ENCODE data around the gene ZBTB20.

ZBTB20 gene

GRCh38 chr3:114351123-114351821 is 795.8 kb downstream of the ZBTB20 start:
- DNase-seq, result no peak

GRCh38 chr3:114350690-114351089 is 796.4 kb downstream of the ZBTB20 start:
- no peak for DNase-seq

GRCh38 chr3:114350271-114350670 is 796.8 kb downstream of the ZBTB20 start:
- no peak for DNase-seq

- no peak for DNase-seq
These were observed 802.6 kb downstream of the ZBTB20 start for GRCh38 chr3:114344492-114344891.

DNA sequence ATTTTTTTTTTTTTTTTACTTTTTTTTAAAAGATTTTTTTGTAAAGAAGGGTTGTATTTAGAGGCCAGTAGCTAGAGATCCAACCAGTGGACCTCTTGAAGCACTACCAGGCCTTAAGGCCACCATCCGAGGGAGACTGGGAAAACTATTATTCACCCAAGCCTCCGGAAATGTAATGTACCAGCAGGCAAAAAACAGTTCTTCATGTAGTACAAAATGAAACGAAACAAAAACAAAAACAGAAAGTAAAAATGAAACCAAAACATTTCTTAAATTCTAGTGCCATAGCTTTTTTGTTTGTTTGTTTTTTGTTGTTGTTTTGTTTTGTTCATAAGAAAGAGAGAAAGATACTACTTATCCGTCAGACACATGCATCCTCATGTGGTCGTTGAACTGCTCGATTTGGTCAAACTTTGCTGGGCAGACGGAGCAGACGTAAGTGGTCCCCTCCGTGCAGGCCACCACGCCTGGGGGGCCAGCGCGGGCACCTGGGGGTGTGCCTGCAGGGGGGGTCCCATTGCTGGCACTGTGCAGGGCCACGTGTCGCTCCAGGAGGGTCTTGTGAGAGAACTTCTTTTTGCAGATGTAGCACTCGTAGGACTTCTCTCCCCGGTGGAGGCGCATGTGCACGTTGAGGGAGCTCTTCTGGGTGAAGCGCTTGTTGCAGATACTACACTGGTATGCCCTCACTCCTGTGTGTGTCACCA is 808.3 kb downstream of the ZBTB20 start:
- DNase-seq, result no peak

- DNase-seq, result no peak
These were observed 810.2 kb downstream of the ZBTB20 start for GRCh38 chr3:114336857-114337256.

DNA sequence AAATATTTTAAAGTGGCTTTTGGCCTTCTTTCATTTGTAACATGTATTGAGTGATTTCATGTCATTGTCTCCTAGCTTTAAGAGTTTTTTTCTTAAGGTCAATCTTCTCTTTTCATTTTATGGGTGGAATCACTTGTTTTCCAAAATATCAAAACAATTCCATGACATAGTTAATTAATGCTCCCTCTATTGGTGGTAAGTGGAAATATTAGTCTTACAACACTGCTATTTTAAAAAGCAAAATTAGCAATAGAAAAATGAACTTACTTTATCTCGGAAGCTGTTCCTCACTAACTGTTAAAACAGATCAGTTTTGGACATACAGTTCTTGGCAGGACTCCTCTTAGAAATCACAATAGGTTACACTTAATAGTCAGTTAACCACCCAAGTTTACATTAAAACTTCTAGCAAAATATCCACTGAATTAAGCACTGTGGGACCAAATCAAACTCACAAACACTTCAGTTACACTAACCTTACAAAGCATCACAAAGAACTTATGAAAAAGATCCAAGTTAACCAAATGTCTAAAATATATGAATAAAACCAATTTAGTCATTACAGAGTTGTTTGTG is 810.9 kb downstream of the ZBTB20 start:
- DNase-seq, result no peak

DNA sequence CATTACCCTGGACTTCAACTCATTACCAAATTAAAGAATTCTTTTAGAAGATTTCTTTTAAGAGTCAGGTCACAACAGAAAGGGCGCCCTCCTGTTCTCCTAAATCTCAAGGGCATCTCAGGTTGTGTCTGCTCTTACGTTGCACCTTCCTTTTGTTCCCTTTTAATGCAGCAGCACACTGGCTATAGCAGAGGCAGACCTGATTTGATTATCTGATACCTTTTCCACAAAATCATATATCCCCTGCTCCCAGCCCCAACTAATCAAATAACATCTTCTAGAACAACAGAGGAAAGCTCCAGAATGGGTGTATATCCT is 813.2 kb downstream of the ZBTB20 start:
- DNase-seq, result no peak

- no peak for DNase-seq
These were observed 813.7 kb downstream of the ZBTB20 start for GRCh38 chr3:114333180-114333922.

DNA sequence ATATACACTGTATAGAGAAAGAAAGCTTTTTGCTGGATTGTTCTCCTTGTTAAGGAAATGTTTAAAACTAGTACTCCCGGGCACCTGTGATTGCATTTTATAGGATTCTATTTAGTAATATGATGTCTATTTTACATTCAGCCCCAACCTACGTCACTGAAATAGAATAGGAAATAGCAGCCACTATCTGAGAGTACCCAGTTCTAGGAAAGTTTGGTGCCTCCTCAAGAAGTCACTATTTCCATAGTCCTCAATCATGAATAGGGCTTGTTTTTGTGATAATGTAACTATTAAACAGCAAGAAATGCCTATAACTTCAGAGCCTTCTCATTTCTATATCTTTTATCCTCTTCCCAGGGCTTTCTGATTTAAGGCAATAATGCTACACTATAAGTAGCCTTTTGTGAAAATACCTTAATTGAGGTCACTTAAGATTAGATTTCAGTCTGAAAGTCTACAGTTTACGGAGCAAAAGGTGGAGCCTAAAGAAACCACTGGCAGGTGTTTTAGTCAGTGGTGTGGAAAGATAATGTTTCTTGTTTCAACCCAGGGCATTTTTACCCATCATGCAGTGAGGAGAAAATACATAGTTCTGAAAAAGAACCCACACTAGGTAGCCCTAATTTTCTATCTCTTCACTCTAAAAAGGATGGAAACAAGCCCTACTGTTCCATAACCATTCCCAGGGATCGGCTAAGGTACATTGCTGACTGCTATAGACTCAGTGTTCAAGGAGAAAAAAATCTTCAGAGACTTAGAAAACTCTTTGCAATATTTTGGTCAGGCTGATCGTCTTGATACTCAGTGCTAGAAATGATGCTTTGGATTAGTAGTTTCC is 814.5 kb downstream of the ZBTB20 start:
- DNase-seq, result no peak

DNA sequence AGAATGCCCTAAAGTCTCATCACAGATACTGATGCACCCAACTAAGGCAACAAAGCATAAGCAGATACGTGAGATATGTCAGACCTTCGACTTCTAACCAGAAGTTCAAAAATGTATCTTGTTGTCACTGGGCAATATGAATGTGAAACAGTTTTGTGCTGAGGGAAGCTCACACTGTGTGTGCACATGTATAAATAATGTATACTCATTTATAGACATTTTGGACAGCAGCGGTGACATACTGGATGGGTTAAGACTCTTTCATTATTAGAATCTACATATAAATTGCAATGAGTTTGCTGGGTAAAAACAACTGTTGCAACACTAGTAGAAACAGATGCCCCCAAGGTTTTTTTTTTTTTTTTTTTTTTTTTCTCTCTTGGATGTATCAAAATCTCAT is 815.4 kb downstream of the ZBTB20 start:
- no peak for DNase-seq

GRCh38 chr3:114331007-114331406 is 816.1 kb downstream of the ZBTB20 start:
- no peak for DNase-seq

DNA sequence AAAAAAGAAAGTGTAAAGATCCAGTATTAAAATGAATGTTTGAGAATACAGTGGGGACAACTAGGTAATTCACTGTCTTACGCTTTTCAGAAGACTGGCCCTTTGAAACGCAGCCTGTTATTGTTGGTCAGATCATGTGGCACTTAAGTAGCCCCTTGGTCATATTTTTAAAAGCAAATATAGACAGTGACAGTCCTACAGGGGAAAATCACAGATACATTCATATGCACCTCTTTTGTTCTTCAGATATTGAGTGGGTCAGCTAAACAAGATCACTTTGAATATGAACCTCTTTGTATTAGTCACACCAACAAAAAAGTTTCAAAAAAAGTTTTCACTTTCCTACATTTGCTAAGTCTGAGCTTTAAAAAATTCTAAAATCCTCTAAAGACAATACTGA is 817.3 kb downstream of the ZBTB20 start:
- DNase-seq, result no peak

GRCh38 chr3:114328345-114328744 is 818.7 kb downstream of the ZBTB20 start:
- no peak for DNase-seq

DNA sequence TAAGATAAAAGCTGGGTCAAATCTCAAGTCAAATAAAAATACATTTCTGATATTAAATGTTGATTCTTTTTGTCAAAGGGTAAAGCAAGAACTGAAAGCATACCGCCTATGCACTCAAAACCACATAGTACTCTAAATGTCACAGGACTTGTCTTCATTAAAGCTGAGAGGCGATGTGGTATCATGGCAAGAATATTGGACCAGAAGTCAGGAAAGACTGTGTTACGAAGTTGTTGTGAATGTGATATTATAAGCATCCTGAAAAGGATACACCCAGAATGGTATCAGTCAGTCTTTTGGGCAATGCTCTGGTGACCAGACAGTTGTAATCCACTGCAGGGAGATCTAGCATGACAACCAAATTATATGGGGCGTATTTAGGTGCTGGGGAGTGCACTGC is 819.4 kb downstream of the ZBTB20 start:
- no peak for DNase-seq

DNA sequence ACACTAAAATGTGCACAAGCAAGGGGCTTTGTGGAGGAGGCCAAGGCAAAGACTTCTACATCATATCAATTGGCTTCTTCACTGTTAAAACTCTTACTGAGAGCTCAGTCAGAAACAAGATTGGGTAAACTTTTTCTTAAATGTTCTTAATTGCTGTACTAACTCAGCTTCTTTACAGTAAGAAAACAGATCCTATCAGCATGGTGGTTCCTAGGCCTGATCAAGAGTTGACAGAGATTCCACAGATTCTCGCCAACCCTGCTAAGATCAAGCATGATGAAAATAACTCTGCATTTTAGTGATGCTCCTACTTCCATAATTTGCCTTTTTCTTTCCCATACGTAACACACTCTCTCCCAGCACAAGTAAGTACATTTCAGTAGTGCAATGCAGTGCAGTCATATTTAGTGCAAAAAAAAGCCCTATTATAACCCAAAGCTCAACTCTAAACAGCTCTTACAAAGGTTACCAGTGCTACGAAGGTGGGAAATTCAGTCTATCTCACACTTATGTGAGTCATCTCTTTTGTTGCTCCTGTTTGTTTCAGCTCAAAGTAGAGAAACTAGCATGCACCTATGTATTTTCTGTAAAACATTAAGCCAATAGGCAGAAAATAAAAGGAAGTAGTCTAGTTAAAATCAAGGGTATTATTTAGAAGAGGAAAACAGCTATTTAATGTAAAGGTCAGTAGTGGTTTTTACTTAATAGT is 823.4 kb downstream of the ZBTB20 start:
- DNase-seq, result no peak

DNA sequence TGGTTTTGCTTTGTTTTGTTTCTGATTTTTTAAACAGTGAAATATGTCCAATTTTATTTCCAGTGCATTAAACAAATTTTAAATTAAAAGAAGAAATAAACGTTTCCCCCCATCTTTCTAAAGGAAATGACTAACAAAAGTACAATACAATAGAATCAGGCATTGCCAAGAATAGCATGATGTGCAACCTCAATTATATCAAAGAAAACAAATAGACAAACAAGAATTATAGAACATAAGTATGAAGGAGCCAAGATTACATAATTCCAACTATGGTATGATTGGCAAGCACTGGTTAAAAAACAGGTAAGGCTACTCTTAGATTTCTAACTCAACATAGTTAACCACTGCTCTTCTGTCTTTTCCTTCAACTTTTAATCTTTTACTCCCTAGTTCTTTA is 826.8 kb downstream of the ZBTB20 start:
- DNase-seq, result no peak

DNA sequence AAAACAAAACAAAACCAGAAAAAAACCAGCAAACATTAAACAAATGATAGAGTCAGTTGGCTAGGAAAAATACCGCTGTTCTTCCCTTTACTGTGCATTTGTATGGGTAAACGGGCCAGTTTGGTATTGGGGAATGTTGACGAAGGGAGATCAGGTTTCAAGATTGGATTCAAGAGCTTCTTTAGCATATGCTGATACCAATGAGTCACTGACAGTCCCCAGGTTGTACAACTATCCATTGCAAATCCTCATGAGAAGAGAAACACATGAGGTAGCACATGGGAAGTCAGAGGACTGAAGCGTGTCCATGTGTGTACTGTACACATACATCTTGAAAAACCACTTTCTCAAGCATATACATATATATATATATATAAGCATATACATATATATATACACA is 827.6 kb downstream of the ZBTB20 start:
- no peak for DNase-seq

GRCh38 chr3:114318295-114318694 is 828.8 kb downstream of the ZBTB20 start:
- DNase-seq, result no peak

DNA sequence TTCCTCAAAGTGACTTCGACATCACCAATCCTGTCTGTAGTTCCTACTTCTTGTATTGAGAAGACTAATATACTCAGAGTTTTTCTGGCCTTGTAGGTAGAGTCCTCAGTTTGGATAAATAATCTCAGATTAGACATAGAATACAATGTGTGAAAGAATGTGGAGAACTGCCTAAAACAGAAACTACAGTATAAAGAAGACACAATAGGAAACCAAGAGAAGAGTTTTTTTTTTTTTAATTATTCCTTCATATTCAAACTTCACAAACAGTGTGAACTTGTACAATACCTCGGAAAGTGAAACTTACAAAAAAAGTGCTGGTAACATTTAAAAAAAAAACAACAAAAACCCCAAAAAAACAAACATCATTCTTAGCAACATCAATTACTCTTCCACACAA is 832.8 kb downstream of the ZBTB20 start:
- DNase-seq, result no peak

GRCh38 chr3:114313426-114313825 is 833.7 kb downstream of the ZBTB20 start:
- no peak for DNase-seq

- no peak for DNase-seq
These were observed 836.4 kb downstream of the ZBTB20 start for GRCh38 chr3:114310695-114311094.

Data from right hindlimb (tissue), 1 donor.